ENCODE results near the gene CNBP.

CNBP gene

DNA sequence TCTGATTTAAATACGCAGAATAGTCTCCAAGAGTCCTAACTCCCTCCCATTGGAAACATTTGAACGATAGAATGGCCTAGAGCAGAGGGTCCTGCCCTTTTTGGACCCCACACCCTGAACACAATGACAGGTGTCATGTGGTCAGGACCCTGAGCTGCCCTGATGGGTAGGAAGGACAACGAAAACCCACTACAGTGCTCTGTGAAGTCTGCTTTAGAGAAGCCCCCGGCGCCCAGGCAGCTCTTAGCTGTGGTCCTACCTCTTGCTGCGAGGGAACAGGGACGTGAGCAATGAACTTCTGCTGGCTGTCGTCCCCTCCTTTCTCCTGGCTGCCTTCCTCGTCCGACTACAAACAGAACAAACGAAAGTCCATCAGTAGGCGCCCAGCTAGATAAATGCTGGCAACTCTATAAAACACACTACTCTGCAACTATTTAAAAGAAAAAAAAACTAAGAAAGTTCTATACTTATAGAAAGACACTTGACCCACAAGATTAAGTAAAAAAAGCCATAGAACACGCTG, 53.3 kb downstream of the CNBP start:
- TF ChIP-seq FOXP2 (optimal IDR thresholded peaks at IDR 0.05; ENCODE audit: borderline replicate concordance, extremely low read depth, extremely low read length, insufficient read depth) (no peak), POLR2AphosphoS5 (IDR thresholded peaks at IDR 0.05; ENCODE audit: low read depth, low read length) (no peak), REST (IDR thresholded peaks at IDR 0.05; ENCODE audit: insufficient read depth in 1 of 2, low read depth in 2 of 2, low read length in 2 of 2) (no peak), SIN3A (IDR thresholded peaks at IDR 0.05; ENCODE audit: borderline replicate concordance, insufficient read depth, low read length) (no peak)

- TF ChIP-seq REST (IDR thresholded peaks at IDR 0.05; ENCODE audit: insufficient read depth in 1 of 2, low read depth in 2 of 2, low read length in 2 of 2) = no peak
- TF ChIP-seq POLR2AphosphoS5 (IDR thresholded peaks at IDR 0.05; ENCODE audit: low read depth, low read length) = no peak
- no peak for TF ChIP-seq TAF1 (IDR thresholded peaks at IDR 0.05; ENCODE audit: borderline replicate concordance, insufficient read depth, low read length)
- TF ChIP-seq FOXP2 (optimal IDR thresholded peaks at IDR 0.05; ENCODE audit: borderline replicate concordance, extremely low read depth, extremely low read length, insufficient read depth) = no peak
- no peak for TF ChIP-seq SIN3A (IDR thresholded peaks at IDR 0.05; ENCODE audit: borderline replicate concordance, insufficient read depth, low read length)
Observed at GRCh38 chr3:129128357-129129155, 55.1 kb downstream of the CNBP start.

DNA sequence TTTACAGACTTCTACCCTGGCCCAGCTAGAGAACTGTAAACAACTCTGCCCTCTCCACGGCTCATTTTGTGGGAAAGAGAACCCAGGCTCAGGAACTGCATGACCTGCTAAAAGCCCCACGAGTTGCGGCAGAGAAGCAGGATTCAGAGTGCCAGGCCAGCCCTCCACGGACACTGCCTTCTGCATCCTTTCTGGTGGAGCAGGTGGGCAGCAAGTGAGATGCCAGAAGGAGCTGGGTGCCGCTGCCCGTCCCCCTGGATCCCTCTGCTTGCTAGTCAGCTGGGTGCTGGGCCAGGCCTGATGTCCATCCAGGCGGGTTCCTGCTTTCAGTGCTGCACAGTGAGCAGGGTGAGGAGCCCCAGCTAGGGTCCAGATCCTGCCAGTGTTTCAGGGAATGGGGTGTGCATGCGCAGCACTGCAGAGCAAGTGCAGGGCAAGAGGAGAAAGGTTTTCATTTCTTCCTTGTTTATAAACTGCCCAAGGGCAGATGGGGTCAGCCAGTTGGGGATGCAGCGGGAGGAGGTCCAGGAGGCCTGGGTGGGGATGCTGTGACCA, 56.9 kb downstream of the CNBP start:
- no peak for TF ChIP-seq REST (IDR thresholded peaks at IDR 0.05; ENCODE audit: insufficient read depth in 1 of 2, low read depth in 2 of 2, low read length in 2 of 2)
- no peak for TF ChIP-seq SIN3A (IDR thresholded peaks at IDR 0.05; ENCODE audit: borderline replicate concordance, insufficient read depth, low read length)
- no peak for TF ChIP-seq POLR2AphosphoS5 (IDR thresholded peaks at IDR 0.05; ENCODE audit: low read depth, low read length)
- TF ChIP-seq FOXP2 (optimal IDR thresholded peaks at IDR 0.05; ENCODE audit: borderline replicate concordance, extremely low read depth, extremely low read length, insufficient read depth) = no peak
- TF ChIP-seq TAF1 (IDR thresholded peaks at IDR 0.05; ENCODE audit: borderline replicate concordance, insufficient read depth, low read length) = no peak

- no peak for TF ChIP-seq TAF1 (IDR thresholded peaks at IDR 0.05; ENCODE audit: borderline replicate concordance, insufficient read depth, low read length)
Observed at GRCh38 chr3:129123314-129124060, 60.2 kb downstream of the CNBP start.

DNA sequence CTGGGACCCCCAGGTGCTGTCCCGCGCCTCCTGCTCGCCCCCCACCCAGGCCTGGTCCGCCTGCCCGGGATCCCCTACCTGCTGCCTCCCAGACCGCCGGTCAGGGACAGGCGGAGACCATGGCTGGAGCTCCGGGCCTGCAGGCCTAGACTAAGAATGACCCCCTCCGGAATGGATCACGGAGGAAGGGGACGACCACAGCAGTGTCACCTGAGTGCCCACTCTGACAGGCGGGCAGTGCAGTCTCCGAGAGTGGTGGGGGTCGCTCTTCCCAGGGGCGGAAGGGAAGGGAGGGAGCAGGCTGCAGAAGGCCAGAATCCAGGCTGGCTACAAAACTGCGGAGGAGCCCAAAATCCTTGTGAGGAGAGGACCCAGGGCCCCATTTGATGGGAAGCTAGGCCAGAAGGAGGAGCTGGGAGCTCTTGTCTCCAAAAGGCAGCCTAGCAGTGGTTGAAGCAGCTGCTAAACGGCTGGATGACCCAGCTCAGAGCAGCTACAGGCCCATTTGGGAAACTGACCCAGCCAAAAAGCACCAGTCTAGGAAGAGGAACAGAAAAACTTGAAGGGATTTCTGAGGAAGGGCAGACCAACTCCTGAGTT, 61.2 kb downstream of the CNBP start:
- TF ChIP-seq SIN3A (IDR thresholded peaks at IDR 0.05; ENCODE audit: borderline replicate concordance, insufficient read depth, low read length) = no peak

Data from PFSK-1 (cell line).